ENCODE measurements around the gene CCNG1. TPM values are rescaled to one million over a fixed set of nuclear protein-coding genes. Genes with fewer than 3 reads are reported as not detected.
"Not testable (repeated sequence)": the region's sequence is repeated elsewhere in the genome, so short reads cannot be mapped to it uniquely, and the experiment has no call there.

Gene CCNG1
- polyA plus RNA-seq, 1 donor from 2014 or later: 106 TPM

GRCh38 chr5:163453705-163454104 lies 16.3 kb downstream of the CCNG1 start:
- peaks cover 4% of the 10 kb centered on the region for H3K36me3 ChIP-seq (ENCODE audit: insufficient read depth, low read length)

GRCh38 chr5:163455406-163455805 lies 18.0 kb downstream of the CCNG1 start:
- not testable (repeated sequence) for H3K9ac ChIP-seq (ENCODE audit: low read length); H3K4me2 ChIP-seq (ENCODE audit: low read length); H3K27me3 ChIP-seq (ENCODE audit: insufficient read depth, low read depth, low read length); H3K4me3 ChIP-seq (ENCODE audit: low read length); H3K36me3 ChIP-seq (ENCODE audit: insufficient read depth, low read length); H3F3A ChIP-seq (ENCODE audit: insufficient read depth, low read length, poor library complexity, severe bottlenecking); H3K9me3 ChIP-seq (ENCODE audit: low read length); H4K20me1 ChIP-seq (ENCODE audit: insufficient read depth); H2AFZ ChIP-seq (ENCODE audit: low read depth, low read length); H3K27ac ChIP-seq (ENCODE audit: low read length); H3K9me2 ChIP-seq (ENCODE audit: insufficient read depth, low read length)
- H3K79me2 ChIP-seq (replicated peaks; ENCODE audit: insufficient read depth, low read length): peaks cover 20% of the 10 kb centered on the region

More at GRCh38 chr5:163453705-163454104, 16.3 kb downstream of the CCNG1 start:
- Histone ChIP-seq H3F3A (ENCODE audit: insufficient read depth, low read length, poor library complexity, severe bottlenecking) (no peaks in the 10 kb centered on the region), H3K9me2 (ENCODE audit: insufficient read depth, low read length) (no peaks in the 10 kb centered on the region), H3K4me2 (ENCODE audit: low read length) (no peak overlapping the region), H3K27me3 (ENCODE audit: insufficient read depth, low read depth, low read length) (no peaks in the 10 kb centered on the region), H3K9ac (ENCODE audit: low read length) (no peak overlapping the region), H3K9me3 (ENCODE audit: low read length) (no peaks in the 10 kb centered on the region), H3K79me2 (replicated peaks; ENCODE audit: insufficient read depth, low read length) (peaks cover 19% of the 10 kb centered on the region), H3K4me3 (ENCODE audit: low read length) (no peak overlapping the region), H2AFZ (ENCODE audit: low read depth, low read length) (no peak overlapping the region), H4K20me1 (ENCODE audit: insufficient read depth) (no peaks in the 10 kb centered on the region), H3K27ac (ENCODE audit: low read length) (no peak overlapping the region)
- no peak for TF ChIP-seq EP300 (conservative IDR thresholded peaks at IDR 0.05; ENCODE audit: poor library complexity, severe bottlenecking)
- TF ChIP-seq, protein P1, sequence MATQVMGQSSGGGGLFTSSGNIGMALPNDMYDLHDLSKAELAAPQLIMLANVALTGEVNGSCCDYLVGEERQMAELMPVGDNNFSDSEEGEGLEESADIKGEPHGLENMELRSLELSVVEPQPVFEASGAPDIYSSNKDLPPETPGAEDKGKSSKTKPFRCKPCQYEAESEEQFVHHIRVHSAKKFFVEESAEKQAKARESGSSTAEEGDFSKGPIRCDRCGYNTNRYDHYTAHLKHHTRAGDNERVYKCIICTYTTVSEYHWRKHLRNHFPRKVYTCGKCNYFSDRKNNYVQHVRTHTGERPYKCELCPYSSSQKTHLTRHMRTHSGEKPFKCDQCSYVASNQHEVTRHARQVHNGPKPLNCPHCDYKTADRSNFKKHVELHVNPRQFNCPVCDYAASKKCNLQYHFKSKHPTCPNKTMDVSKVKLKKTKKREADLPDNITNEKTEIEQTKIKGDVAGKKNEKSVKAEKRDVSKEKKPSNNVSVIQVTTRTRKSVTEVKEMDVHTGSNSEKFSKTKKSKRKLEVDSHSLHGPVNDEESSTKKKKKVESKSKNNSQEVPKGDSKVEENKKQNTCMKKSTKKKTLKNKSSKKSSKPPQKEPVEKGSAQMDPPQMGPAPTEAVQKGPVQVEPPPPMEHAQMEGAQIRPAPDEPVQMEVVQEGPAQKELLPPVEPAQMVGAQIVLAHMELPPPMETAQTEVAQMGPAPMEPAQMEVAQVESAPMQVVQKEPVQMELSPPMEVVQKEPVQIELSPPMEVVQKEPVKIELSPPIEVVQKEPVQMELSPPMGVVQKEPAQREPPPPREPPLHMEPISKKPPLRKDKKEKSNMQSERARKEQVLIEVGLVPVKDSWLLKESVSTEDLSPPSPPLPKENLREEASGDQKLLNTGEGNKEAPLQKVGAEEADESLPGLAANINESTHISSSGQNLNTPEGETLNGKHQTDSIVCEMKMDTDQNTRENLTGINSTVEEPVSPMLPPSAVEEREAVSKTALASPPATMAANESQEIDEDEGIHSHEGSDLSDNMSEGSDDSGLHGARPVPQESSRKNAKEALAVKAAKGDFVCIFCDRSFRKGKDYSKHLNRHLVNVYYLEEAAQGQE (IDR thresholded peaks at IDR 0.05; ENCODE audit: borderline replicate concordance): no peak
- no peak for TF ChIP-seq CTCF (IDR thresholded peaks at IDR 0.05; ENCODE audit: poor library complexity, severe bottlenecking)
- TF ChIP-seq TAF1 (IDR thresholded peaks at IDR 0.05; ENCODE audit: low read depth): no peak
- no peak for TF ChIP-seq EZH2 (IDR thresholded peaks at IDR 0.05; ENCODE audit: borderline replicate concordance, insufficient read depth, low read length, poor library complexity, severe bottlenecking)
- no peak for TF ChIP-seq MXI1 (conservative IDR thresholded peaks at IDR 0.05; ENCODE audit: poor library complexity, severe bottlenecking)
- TF ChIP-seq RAD21 (conservative IDR thresholded peaks at IDR 0.05): no peak
- no peak for TF ChIP-seq SMC3 (conservative IDR thresholded peaks at IDR 0.05; ENCODE audit: poor library complexity)
- TF ChIP-seq POLR2AphosphoS5 (IDR thresholded peaks at IDR 0.05): no peak

GRCh38 chr5:163456029-163456589 lies 18.7 kb downstream of the CCNG1 start:
- Histone ChIP-seq H3K27me3 (ENCODE audit: insufficient read depth, low read depth, low read length) (no peaks in the 10 kb centered on the region), H3F3A (ENCODE audit: insufficient read depth, low read length, poor library complexity, severe bottlenecking) (peaks cover 3% of the 10 kb centered on the region), H3K36me3 (ENCODE audit: insufficient read depth, low read length) (peaks cover 4% of the 10 kb centered on the region), H3K4me2 (ENCODE audit: low read length) (no peak overlapping the region), H3K9me3 (ENCODE audit: low read length) (no peaks in the 10 kb centered on the region), H3K27ac (ENCODE audit: low read length) (no peak overlapping the region), H3K4me3 (ENCODE audit: low read length) (no peak overlapping the region), H3K9ac (ENCODE audit: low read length) (no peak overlapping the region), H2AFZ (ENCODE audit: low read depth, low read length) (no peak overlapping the region), H3K9me2 (ENCODE audit: insufficient read depth, low read length) (no peaks in the 10 kb centered on the region), H3K79me2 (replicated peaks; ENCODE audit: insufficient read depth, low read length) (peaks cover 20% of the 10 kb centered on the region), H4K20me1 (ENCODE audit: insufficient read depth) (no peaks in the 10 kb centered on the region)
- TF ChIP-seq POLR2AphosphoS5 (IDR thresholded peaks at IDR 0.05): no peak
- no peak for TF ChIP-seq TAF1 (IDR thresholded peaks at IDR 0.05; ENCODE audit: low read depth)

All from neural cell (in vitro differentiated cells).